Measurements from ENCODE around the gene ALMS1.
"Not testable (repeated sequence)": the region's sequence is repeated elsewhere in the genome, so short reads cannot be mapped to it uniquely, and the experiment has no call there.

Gene ALMS1

DNA sequence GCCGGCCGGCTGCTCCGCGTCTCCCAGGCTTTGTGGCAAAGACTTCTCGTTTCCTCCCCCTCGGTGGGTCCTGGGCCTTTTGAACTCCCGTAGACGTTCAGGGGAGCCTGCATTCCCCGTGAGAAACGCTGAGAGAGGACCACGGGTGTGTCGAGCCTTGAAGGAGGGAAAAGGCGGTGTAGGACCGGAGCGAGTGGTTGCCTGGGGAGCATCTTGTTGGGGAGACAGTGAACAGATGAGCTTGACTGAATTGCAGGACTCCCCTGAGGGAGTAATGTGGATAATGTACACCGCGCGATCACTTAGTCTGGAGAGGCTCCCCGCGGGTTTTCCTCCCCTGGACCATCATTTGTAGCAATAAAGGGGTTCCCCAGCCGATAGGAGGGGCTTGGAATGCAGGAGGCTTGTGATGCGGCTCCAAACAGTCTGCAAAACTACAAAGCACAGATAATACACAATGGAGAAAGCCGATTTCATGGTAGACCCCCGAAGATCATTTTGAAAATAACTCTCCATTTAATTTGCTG lies 769 bp downstream of the ALMS1 start:
- in situ Hi-C loops (cut with MboI; ENCODE audit: low pct_unique_long_range_greater_than_20kb, low sequenced_read_pairs): no loop called here
- DNase-seq: no peak

DNA sequence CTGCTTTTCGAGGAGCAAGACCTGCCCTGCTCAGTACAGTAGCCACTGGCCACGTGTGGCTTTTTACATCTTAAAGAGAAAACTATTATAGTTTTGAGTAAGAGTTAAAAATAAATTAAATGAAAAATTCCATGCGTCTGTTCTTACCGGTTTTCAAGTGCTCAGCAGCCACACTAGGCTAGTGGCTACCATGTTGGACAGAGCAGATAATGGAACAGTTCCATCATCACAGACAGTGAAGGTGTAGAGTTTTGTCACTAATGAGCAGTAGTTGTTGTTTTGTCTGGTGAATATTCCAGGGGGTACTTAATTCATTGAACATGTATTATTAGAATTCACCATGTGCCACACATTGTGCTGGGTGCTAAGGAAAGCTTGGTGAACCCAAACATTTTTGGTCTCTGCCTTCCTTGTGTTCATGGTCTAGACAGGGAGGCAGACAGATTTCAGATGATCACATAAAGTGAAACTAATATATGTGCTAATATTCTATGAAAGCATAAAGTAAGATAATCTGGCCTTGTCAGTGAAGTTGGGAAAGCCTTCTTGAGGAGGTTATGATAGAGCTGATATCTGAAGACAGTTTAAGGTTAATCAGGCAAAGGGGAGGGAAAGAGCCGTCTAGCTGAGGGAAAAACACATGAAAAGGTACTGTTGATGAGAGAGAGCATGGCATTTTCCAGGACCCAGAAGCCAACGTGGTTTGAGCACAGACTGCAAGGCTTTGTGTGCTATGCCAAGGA lies 1.4 kb downstream of the ALMS1 start:
- peak; percentile 16 for DNase-seq
- in situ Hi-C loops (cut with MboI; ENCODE audit: low pct_unique_long_range_greater_than_20kb, low sequenced_read_pairs): no loop called here

DNA sequence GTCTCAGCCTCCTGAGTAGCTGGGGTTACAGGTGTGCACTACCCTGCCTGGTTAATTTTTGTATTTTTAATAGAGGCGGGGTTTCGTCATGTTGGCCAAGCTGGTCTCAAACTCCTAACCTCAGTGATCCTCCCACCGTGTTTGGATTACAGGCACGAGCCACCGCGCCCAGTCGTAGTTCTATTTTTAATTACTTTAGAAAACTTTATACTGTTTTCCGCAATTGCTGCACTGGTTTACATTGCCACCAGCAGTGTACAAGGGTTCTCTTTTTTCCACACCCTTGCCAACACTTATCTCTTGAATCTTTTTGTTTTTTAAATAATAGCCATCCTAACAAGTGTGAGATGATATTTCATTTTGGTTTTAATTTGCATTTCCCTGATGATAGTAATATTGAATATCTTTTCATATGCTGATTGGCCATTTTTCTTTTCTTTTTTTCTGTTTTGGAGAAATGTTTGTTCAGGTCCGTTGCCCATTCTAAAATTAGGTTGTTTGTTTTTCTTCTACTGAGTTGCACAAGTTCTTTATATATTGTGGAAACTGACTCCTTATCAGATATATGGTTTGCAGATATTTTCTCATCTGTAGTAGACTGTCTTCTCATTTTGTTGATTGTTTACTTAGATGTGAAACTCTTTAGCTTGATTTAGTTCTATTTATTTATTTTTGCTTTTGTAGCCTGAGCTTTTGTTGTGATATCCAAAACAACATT lies 16.9 kb downstream of the ALMS1 start:
- in situ Hi-C loops (cut with MboI; ENCODE audit: low pct_unique_long_range_greater_than_20kb, low sequenced_read_pairs): no loop called here
- no peak for DNase-seq

DNA sequence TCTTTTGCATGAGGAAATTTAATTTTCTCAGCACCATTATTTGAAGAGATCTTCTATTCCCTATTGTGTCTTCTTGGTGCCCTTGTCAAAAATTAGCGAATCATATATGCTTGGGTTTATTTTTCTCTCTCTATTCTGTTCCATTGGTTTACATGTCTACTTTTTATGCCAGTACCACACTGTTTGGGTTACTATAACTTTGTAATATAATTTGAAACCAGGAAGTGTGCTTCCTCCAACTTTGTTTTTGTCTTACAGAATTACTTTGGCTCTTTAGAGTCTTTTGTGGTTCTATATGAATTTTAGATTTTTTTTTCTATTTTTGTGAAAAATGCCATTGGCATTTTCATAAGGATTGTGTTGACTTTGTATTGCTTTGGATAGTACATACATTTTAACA lies 17.6 kb downstream of the ALMS1 start:
- in situ Hi-C loops (cut with MboI; ENCODE audit: low pct_unique_long_range_greater_than_20kb, low sequenced_read_pairs): no loop called here
- no peak for DNase-seq

DNA sequence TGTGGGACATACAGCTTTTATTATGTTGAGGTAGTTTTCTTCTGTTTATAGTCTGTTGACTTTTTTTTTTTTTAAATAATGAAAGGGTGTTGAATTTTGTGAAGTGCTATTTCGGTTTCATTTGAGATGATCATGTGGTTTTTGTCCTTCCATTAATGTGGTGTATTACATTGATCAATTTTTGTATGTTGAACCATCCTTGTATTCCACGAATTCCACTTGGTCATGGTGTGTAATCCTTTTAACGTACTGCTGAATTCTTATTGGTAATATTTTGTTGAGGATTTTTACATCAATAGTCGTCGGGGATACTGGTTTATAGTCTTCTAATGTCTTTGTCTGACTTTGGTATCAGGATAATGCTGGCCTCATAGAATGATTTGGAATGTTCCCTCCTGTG lies 18.8 kb downstream of the ALMS1 start:
- in situ Hi-C loops (cut with MboI; ENCODE audit: low pct_unique_long_range_greater_than_20kb, low sequenced_read_pairs): no loop called here
- no peak for DNase-seq

DNA sequence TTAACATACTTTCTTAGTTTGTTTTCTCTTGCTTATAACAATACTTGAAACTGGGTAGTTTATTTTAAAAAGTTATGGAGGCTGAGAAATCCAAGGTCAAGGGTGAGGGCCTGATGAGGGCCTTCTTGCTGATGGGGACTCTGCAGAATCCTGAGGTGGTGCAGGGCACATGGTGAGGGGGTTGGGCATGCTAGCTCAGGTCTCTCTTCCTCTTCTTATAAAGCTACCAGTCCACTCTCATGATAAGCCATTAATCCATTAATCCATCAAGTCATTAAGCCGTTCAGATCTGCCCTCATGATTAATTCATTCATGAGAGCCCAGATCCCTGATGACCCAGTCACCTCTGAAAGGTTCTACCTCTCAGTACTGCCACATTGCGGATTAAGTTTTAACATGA lies 21.4 kb downstream of the ALMS1 start:
- in situ Hi-C loops (cut with MboI; ENCODE audit: low pct_unique_long_range_greater_than_20kb, low sequenced_read_pairs): no loop called here
- no peak for DNase-seq

DNA sequence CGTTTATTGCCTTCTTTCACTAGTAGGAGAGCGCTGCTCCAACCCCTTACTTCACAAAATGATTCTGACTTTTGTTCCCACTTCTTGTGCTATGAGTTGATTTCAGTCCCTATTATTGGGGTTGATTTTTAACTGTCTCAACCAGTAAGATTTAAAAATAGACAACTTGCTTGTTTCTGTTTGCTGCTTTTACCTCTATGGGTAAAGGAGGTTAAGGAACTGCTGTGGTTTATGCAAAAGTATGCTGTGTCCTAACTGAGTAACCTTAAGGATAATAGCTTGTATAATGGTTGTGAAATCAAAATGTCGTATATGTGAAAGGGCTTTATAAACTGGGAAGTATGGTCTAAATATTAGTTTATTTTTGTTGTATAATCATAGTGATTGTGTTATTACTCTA lies 22.6 kb downstream of the ALMS1 start:
- no peak for DNase-seq

DNA sequence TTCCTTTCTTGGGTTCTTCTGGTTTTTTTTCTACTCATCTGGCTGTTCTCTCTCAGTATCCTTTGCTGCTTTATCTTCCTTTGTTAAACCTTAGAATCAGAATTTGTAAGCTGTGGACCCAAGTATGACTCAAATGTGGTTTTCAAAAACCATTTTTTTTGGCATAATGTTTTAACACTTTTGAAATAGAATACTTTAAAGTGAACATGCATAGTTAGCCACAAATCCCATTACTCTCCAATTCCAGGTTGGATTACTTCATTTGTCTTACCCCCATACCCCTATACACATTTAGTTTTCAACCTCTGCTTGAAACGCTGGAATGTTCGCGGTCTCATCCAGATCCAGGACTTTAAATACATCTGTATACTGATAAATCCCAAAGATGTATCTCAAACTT lies 29.1 kb downstream of the ALMS1 start:
- in situ Hi-C loops (cut with MboI; ENCODE audit: low pct_unique_long_range_greater_than_20kb, low sequenced_read_pairs): no loop called here
- no peak for DNase-seq

More for the DNA sequence above, 22.6 kb downstream of the ALMS1 start:
- in situ Hi-C loops (cut with MboI; ENCODE audit: low pct_unique_long_range_greater_than_20kb, low sequenced_read_pairs): no loop called here

DNA sequence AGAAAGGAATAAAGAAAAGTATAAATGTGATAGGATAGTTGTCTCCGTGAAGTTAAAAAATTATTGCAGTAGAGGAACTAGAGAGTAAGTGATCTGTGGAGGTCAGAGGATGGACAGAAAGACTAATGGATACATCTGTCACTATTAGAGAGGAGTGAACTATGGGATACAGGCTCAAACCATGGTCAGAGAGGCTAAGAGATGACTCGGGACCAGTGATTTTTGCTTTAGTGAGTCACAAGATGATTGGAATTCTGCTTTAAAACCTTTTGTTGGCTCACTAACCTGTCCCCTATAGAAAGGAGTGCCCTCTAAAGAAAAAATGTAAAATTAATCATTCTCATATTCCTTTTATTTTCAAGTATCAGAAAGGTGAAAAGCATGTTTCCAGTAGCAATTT lies 30.3 kb downstream of the ALMS1 start:
- no peak for DNase-seq
- in situ Hi-C loops (cut with MboI; ENCODE audit: low pct_unique_long_range_greater_than_20kb, low sequenced_read_pairs): no loop called here

DNA sequence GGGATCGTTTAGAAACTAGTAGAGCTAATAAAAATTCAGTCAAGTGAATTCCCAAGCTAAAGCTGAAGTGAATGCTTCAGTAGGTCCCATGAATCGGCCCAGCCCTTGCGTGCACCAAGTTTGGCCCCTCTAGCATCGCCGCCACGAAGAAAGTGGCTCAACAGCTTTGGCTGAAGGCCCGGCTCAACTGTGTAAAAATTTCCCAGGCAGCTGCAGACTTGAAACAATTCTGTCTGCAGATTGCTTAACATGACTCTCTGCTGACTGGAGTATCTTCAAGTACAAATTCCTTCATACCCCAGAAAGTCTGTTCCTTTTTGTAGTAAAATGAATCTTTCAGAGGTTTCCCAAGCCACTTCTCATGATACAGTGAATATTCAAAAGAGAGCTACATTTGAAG lies 32.7 kb downstream of the ALMS1 start:
- DNase-seq: no peak
- in situ Hi-C loops (cut with MboI; ENCODE audit: low pct_unique_long_range_greater_than_20kb, low sequenced_read_pairs): no loop called here

DNA sequence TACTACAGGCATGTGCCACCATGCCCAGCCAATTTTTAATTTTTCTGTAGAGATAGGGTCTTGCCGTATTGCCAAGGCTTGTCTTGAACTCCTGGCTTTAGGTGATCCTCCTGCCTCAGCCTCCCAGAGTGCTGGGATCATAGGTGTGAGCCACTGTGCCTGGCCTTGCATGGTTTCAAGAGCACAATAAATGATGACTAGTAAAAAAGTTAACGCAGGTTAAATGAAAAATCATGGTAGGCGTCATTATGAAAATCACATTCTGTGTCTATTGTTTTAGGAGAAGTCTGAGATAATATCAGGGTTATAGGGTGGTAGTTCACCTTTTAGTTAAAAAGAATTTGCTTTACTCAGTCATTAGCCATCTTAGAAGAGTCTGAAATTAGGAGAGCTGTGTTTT lies 38.3 kb downstream of the ALMS1 start:
- in situ Hi-C loops (cut with MboI; ENCODE audit: low pct_unique_long_range_greater_than_20kb, low sequenced_read_pairs): no loop called here
- no peak for DNase-seq

DNA sequence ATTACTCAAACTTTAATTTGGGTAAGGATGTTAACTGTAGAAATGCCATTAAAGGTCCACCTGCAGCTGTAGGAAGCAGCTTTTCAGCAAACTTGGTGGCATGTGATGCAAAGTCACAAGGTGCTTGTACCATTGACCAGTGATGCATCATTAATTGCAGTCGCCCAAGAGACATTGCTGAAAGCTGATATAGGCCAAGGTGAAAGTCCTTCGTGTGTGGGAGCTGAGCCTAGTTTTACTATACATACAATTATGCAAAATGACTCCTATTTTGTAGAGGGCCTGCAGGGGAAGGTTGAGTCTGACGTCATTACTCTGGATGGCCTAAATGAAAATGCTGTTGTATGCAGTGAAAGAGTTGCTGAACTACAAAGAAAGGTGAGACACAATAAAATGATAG lies 40.5 kb downstream of the ALMS1 start:
- DNase-seq: no peak
- in situ Hi-C loops (cut with MboI; ENCODE audit: low pct_unique_long_range_greater_than_20kb, low sequenced_read_pairs): no loop called here

DNA sequence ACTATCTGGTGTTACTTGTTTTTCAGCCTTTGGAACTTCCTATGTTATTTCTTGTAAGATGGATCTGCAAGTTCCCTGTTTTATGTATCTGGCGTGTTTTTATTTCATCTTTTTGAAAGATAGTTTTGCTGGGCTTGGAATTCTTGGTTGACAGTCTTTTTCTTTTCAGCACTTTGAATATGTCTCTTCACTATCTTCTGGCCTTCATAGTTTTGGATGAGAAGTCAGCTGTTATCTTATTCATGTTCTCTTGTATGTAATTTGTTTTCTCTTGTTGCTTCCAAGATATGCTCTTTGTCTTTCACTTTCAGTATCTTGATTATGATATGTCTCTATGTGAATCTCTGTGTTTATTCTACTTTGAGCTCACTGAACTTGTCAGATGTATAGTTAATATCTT lies 50.4 kb downstream of the ALMS1 start:
- in situ Hi-C loops (cut with MboI; ENCODE audit: low pct_unique_long_range_greater_than_20kb, low sequenced_read_pairs): no loop called here
- DNase-seq: no peak

DNA sequence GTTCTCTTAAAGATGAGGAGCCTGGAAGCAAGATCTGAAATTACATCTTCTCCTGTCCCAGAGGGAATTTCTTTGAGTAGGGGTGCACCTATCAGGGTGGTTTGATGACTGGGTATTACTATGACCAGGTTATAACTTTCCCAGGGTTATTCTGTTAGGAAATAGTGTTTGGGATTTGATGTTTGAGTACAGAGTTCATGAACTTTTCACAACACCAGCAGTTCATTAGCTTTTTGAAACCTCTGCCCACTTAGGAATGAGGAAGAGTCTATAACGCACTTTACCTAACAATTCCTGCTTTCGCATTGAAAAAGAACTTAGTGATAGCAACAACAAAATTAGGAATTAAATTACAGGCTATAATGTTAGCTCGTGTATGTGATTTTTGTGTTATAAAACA lies 58.6 kb downstream of the ALMS1 start:
- no peak for DNase-seq
- in situ Hi-C loops (cut with MboI; ENCODE audit: low pct_unique_long_range_greater_than_20kb, low sequenced_read_pairs): no loop called here

DNA sequence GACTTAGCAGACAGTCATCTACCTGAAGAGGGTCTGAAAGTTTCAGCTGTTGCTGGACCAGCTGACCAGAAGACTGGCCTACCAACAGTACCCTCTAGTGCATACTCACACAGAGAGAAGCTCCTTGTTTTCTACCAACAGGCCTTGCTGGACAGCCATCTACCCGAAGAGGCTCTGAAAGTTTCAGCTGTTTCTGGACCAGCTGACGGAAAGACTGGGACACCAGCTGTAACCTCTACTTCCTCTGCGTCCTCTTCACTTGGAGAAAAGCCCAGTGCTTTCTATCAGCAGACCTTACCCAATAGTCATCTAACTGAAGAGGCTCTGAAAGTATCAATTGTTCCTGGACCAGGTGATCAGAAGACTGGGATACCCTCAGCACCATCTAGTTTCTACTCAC lies 63.2 kb downstream of the ALMS1 start:
- in situ Hi-C loops (cut with MboI; ENCODE audit: low pct_unique_long_range_greater_than_20kb, low sequenced_read_pairs): no loop called here
- DNase-seq: no peak

DNA sequence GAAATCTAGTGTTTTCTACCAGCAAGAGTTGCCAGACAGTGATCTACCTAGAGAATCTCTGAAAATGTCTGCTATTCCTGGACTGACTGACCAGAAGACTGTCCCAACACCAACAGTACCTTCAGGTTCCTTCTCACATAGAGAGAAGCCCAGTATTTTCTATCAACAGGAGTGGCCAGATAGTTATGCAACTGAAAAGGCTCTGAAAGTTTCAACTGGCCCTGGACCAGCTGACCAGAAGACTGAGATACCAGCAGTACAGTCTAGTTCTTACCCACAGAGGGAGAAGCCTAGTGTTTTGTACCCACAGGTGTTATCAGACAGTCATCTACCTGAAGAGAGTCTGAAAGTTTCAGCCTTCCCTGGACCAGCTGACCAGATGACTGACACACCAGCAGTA lies 63.8 kb downstream of the ALMS1 start:
- in situ Hi-C loops (cut with MboI; ENCODE audit: low pct_unique_long_range_greater_than_20kb, low sequenced_read_pairs): no loop called here
- no peak for DNase-seq

DNA sequence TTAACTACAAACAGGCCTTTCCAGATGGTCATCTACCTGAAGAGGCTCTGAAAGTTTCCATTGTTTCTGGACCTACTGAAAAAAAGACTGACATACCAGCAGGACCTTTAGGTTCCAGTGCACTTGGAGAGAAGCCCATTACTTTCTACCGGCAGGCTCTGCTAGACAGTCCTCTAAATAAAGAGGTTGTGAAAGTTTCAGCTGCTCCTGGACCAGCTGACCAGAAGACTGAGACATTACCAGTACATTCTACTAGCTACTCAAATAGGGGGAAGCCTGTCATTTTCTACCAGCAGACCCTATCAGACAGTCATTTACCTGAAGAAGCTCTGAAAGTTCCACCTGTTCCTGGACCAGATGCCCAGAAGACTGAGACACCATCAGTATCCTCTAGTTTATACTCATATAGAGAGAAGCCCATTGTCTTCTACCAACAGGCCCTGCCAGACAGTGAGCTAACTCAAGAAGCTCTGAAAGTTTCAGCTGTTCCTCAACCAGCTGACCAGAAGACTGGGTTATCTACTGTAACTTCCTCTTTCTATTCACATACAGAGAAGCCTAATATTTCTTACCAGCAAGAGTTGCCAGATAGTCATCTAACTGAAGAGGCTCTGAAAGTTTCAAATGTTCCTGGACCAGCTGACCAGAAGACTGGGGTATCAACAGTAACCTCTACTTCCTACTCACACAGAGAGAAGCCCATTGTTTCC lies 65.8 kb downstream of the ALMS1 start:
- DNase-seq: peak; percentile 11
- in situ Hi-C loops (cut with MboI; ENCODE audit: low pct_unique_long_range_greater_than_20kb, low sequenced_read_pairs): no loop called here

DNA sequence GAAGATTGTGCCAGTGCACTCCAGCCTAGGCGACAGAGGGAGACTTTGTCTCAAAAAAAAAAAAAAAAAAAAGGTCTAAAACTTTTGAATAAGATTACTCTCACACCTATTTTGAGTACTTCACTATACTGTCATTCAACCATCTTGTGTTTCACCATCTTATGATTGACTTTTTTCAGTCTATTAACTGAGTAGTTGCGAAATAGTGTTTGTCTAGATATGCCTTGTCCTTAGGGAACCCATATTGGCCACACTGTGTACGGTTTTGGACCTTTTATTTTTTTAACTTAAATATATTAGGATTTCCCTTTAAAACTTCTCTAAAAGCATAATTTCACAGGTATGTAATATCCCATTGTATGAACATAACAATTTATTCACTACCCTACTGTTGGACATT lies 72.3 kb downstream of the ALMS1 start:
- in situ Hi-C loops (cut with MboI; ENCODE audit: low pct_unique_long_range_greater_than_20kb, low sequenced_read_pairs): no loop called here
- no peak for DNase-seq

DNA sequence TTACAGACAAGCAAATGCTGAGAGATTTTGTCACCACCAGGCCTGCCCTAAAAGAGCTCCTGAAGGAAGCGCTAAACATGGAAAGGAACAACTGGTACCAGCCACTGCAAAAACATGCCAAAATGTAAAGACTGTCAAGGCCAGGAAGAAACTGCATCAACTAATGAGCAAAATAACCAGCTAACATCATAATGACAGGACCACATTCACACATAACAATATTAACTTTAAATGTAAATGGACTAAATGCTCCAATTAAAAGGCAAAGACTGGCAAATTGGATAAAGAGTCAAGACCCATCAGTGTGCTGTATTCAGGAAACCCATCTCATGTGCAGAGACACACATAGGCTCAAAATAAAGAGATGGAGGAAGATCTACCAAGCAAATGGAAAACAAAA lies 76.8 kb downstream of the ALMS1 start:
- in situ Hi-C loops (cut with MboI; ENCODE audit: low pct_unique_long_range_greater_than_20kb, low sequenced_read_pairs); DNase-seq: not testable (repeated sequence)

DNA sequence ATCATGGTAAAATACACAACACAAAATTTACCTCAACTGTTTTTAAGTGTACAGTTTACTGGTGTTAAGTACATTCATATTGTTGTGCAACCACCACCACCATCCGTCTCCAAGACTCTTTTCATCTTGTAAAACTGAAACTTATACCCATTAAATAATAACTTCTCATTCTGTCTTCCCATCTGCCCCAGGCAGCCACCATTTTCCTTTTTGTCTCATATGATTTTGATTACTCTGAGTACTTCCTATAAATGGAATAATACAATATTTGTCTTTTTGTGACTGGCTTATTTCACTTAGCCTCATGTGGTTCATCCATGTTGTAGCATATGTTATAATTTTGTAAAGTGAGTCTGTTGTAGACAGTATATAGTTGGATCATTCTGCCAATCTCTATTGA lies 82.7 kb downstream of the ALMS1 start:
- in situ Hi-C loops (cut with MboI; ENCODE audit: low pct_unique_long_range_greater_than_20kb, low sequenced_read_pairs): no loop called here
- DNase-seq: no peak

Data from KBM-7 (cell line).